SK-N-SH treated with all-trans-retinoic acid at 6 μM for 48 hours (cell line): ENCODE measurements around the gene SNRPF.

Experiments used
- ARNTL ChIP-seq: fragments of 450-650 bp; formaldehyde crosslinking; IDR thresholded peaks from 2 replicates; pipeline ENCODE4 v1.5.0; 2020; ENCODE audit warnings: low read depth, mild to moderate bottlenecking, moderate library complexity, borderline replicate concordance
- CREB5 ChIP-seq: fragments of 250-450 bp; sonication (Bioruptor Pico); IDR thresholded peaks from 2 replicates; pipeline ENCODE4 v1.5.1; 2020; ENCODE audit warnings: low read depth, mild to moderate bottlenecking, moderate library complexity
- ESRRG ChIP-seq: fragments of 250-450 bp; sonication (Bioruptor Pico); IDR thresholded peaks from 2 replicates; pipeline ENCODE4 v1.6.1; 2021; ENCODE audit warnings: mild to moderate bottlenecking
- GLIS3 ChIP-seq: fragments of 250-450 bp; sonication (Bioruptor Pico); IDR thresholded peaks from 2 replicates; pipeline ENCODE4 v1.5.0; 2020; ENCODE audit warnings: mild to moderate bottlenecking, moderate library complexity
- OSR1 ChIP-seq: fragments of 250-450 bp; sonication (Bioruptor Pico); IDR thresholded peaks from 2 replicates; pipeline ENCODE4 v1.8.0; 2022; ENCODE audit warnings: moderate library complexity, mild to moderate bottlenecking, inconsistent platforms
- POU6F1 ChIP-seq: fragments of 250-450 bp; sonication (Bioruptor Pico); IDR thresholded peaks from 2 replicates; pipeline ENCODE4 v1.8.0; 2021; ENCODE audit warnings: low read depth, mild to moderate bottlenecking, moderate library complexity, borderline replicate concordance
- RARB ChIP-seq: fragments of 250-450 bp; sonication (Bioruptor Pico); IDR thresholded peaks from 2 replicates; pipeline ENCODE4 v1.8.0; 2021; ENCODE audit warnings: mild to moderate bottlenecking, moderate library complexity
- TOX ChIP-seq: fragments of 250-450 bp; sonication (Bioruptor Pico); IDR thresholded peaks from 2 replicates; pipeline ENCODE4 v1.8.0; 2021; ENCODE audit warnings: mild to moderate bottlenecking, moderate library complexity, borderline replicate concordance
- ZC3H10 ChIP-seq: fragments of 250-450 bp; sonication (Bioruptor Pico); IDR thresholded peaks from 2 replicates; pipeline ENCODE4 v1.5.1; 2021; ENCODE audit warnings: mild to moderate bottlenecking, moderate library complexity
- ZFP3 ChIP-seq: fragments of 250-450 bp; sonication (Bioruptor Pico); IDR thresholded peaks from 2 replicates; pipeline ENCODE4 v1.5.0; 2020; ENCODE audit warnings: mild to moderate bottlenecking, moderate library complexity
- ZFP30 ChIP-seq: fragments of 450-650 bp; formaldehyde crosslinking; IDR thresholded peaks from 2 replicates; pipeline ENCODE4 v1.5.0; 2022; ENCODE audit warnings: mild to moderate bottlenecking, moderate library complexity
- ZNF70 ChIP-seq: fragments of 450-650 bp; formaldehyde crosslinking; IDR thresholded peaks from 2 replicates; pipeline ENCODE4 v1.5.0; 2020; ENCODE audit warnings: mild to moderate bottlenecking, moderate library complexity

GRCh38 chr12:95880895-95881294 is 22.1 kb downstream of the SNRPF start:
- TF ChIP-seq ARNTL (CRISPR knock-in tag) (no peak), GLIS3 (CRISPR knock-in tag) (no peak), ZFP3 (no peak), CREB5 (CRISPR knock-in tag) (no peak), ZNF70 (no peak), RARB (CRISPR knock-in tag) (no peak), ZFP30 (CRISPR knock-in tag) (no peak), ZC3H10 (no peak), TOX (CRISPR knock-in tag) (no peak), ESRRG (CRISPR knock-in tag) (no peak), OSR1 (CRISPR knock-in tag) (no peak), POU6F1 (CRISPR knock-in tag) (no peak)
